WI38 (cell line): ENCODE results near the gene SPINT1.

Experiments
- H3K4me3 ChIP-seq: 2 replicates; pipeline ENCODE4 v1.5.1; 2011; ENCODE audit warnings: low read depth, mild to moderate bottlenecking, control low read depth, low read length
- TF ChIP-seq, protein P1 (sequence below): IDR thresholded peaks from 2 replicates; pipeline ENCODE4 v1.5.1; 2012; ENCODE audit warnings: low read depth, mild to moderate bottlenecking, control low read depth, low read length

SPINT1 gene

GRCh38 chr15:40830884-40831283 lies 13.0 kb upstream of the SPINT1 start:
- no peak overlapping the region for H3K4me3 ChIP-seq
- TF ChIP-seq, protein P1, sequence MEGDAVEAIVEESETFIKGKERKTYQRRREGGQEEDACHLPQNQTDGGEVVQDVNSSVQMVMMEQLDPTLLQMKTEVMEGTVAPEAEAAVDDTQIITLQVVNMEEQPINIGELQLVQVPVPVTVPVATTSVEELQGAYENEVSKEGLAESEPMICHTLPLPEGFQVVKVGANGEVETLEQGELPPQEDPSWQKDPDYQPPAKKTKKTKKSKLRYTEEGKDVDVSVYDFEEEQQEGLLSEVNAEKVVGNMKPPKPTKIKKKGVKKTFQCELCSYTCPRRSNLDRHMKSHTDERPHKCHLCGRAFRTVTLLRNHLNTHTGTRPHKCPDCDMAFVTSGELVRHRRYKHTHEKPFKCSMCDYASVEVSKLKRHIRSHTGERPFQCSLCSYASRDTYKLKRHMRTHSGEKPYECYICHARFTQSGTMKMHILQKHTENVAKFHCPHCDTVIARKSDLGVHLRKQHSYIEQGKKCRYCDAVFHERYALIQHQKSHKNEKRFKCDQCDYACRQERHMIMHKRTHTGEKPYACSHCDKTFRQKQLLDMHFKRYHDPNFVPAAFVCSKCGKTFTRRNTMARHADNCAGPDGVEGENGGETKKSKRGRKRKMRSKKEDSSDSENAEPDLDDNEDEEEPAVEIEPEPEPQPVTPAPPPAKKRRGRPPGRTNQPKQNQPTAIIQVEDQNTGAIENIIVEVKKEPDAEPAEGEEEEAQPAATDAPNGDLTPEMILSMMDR: no peak

DNA sequence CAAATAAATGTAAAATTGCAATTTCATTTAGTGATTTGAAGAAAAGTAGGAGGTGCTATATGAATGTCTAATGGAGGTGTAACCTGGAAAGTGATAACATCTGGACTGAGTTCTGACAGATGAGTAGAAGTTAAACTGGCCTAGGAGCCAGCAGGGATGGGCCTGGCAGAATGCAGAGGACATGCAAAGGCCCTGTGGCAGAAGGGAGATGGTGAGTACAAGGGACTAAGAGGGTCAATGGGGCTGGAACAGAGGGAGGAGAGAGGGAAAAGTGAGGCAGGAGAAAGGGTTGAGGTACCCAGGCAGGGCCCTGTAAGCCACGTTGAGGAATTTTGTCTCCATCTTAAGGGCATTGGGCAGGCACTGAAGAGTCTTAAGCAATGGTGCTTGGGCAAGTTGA lies 12.0 kb upstream of the SPINT1 start:
- H3K4me3 ChIP-seq: no peak overlapping the region
- TF ChIP-seq, protein P1: no peak

DNA sequence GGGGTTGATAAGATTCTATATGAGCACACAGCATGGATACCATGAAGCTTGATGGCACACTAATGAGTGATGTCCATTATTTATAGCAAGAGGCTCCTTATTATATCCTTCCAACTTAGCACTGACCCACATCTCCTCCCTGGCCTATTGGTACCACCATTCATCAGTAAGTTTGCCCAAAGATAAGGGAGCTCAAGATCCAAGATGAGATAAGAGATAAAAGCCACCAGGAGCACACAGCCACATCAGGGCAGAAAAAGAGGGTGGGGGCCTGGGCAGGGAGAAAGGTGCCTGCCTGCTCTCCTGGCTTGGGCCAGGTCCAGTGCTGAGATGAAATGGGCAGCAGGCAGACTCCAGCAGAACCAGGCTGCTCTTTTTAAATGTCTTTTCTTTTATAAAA lies 10.9 kb upstream of the SPINT1 start:
- TF ChIP-seq, protein P1: no peak
- no peak overlapping the region for H3K4me3 ChIP-seq

GRCh38 chr15:40836020-40836419 lies 7.8 kb upstream of the SPINT1 start:
- H3K4me3 ChIP-seq: no peak overlapping the region
- TF ChIP-seq, protein P1: no peak

DNA sequence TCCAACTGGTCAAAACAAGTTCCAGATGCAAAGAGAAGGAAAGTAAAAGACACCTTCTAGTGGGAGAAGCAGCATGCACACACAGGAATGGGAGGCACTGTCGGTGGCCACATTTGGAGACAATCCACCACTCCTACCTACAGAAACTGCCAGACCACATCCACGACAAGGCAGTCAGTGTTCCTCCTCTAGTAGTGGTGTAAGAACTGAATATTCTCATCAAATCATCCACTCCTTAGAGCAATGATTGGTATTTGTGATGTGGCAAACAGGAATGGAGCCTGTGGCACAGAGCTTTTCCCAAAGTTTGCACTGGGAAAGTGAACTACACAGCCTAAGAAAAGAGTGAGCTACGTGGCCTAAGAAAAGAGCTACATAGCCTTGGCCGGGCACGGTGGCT lies 5.1 kb upstream of the SPINT1 start:
- no peak overlapping the region for H3K4me3 ChIP-seq
- TF ChIP-seq, protein P1: no peak

GRCh38 chr15:40841741-40842140 lies 2.1 kb upstream of the SPINT1 start:
- H3K4me3 ChIP-seq: no peak overlapping the region
- TF ChIP-seq, protein P1: no peak

- TF ChIP-seq, protein P1: no peak
- H3K4me3 ChIP-seq: no peak overlapping the region; the same call in 1 of the 2 replicates
These were observed 475 bp upstream of the SPINT1 start for GRCh38 chr15:40843261-40843884.
